Liver (tissue), 3 donors: ENCODE data around the gene GAPVD1.

Source experiments
- CTCF ChIP-seq: fragments of 150-350 bp; IDR thresholded peaks from 2 replicates; pipeline ENCODE4 v1.5.1; 2017; ENCODE audit warnings: improper control_type of control experiment, low read depth, low read length; ENCODE audit not compliant: missing input control
- JUND ChIP-seq, 2 donors: IDR thresholded peaks; 2 replicates each; pipeline ENCODE4 v1.6.1; 2016; ENCODE audit warnings: antibody characterized with exemption in 2 of 2
- MAX ChIP-seq: IDR thresholded peaks from 2 replicates; pipeline ENCODE4 v1.6.1; 2016; ENCODE audit warnings: antibody characterized with exemption
- RAD21 ChIP-seq, 2 donors: IDR thresholded peaks; 2 replicates each; pipeline ENCODE4 v1.6.1; 2016; ENCODE audit warnings: antibody characterized with exemption in 2 of 2, mild to moderate bottlenecking in 2 of 2
- REST ChIP-seq: IDR thresholded peaks from 2 replicates; pipeline ENCODE4 v1.6.1; 2016; ENCODE audit warnings: antibody characterized with exemption, mild to moderate bottlenecking
- SP1 ChIP-seq: IDR thresholded peaks from 2 replicates; pipeline ENCODE4 v1.6.1; 2018; ENCODE audit warnings: antibody characterized with exemption, mild to moderate bottlenecking
- TAF1 ChIP-seq: conservative IDR thresholded peaks from 2 replicates; pipeline ENCODE4 v1.6.1; 2016; ENCODE audit warnings: antibody characterized with exemption, mild to moderate bottlenecking
- donor health status: healthy.
- donor health status: healthy.

- TF ChIP-seq CTCF (no peak), RAD21 (IDR thresholded peaks at IDR 0.05) (no peak), SP1 (no peak), MAX (no peak), TAF1 (no peak), JUND (IDR thresholded peaks at IDR 0.05) (no peak), REST (no peak)
Measured at GRCh38 chr9:125413579-125413978, 152.0 kb downstream of the GAPVD1 start.
